Gastrocnemius medialis (tissue), 4 donors: ENCODE data around the gene MARCHF10.

Experiments
- CTCF ChIP-seq, 5 experiments: fragments of 450-650 bp in 3 of 5; fragments of 200-600 bp in 2 of 5; sonication (generic) in 2 of 5; IDR thresholded peaks in 4 of 5; conservative IDR thresholded peaks in 1 of 5; 1 replicate in 4 of 5; 2 replicates in 1 of 5; pipeline ENCODE4 v1.5.1; 2016 to 2019; ENCODE audit warnings: antibody characterized with exemption in 5 of 5, mild to moderate bottlenecking in 3 of 5, moderate library complexity in 3 of 5
- POLR2A ChIP-seq, 2 donors: fragments of 450-650 bp; IDR thresholded peaks; one replicate each; pipeline ENCODE4 v1.6.1; 2017; ENCODE audit warnings: antibody characterized with exemption in 2 of 2, mild to moderate bottlenecking in 2 of 2, moderate library complexity in 2 of 2

GRCh38 chr17:62674841-62675240, 133.3 kb downstream of the MARCHF10 start:
- no peak for TF ChIP-seq CTCF (IDR thresholded peaks at IDR 0.05 in 4 of 5, conservative IDR thresholded peaks at IDR 0.05 in 1 of 5)
- no peak for TF ChIP-seq POLR2A (IDR thresholded peaks at IDR 0.05)
